GM18861 (cell line): ENCODE measurements around the gene NAALADL2.
"Not testable (repeated sequence)": the region's sequence is repeated elsewhere in the genome, so short reads cannot be mapped to it uniquely, and the experiment has no call there.

Experiments used
- ATAC-seq: cut with Tn5 transposase; IDR thresholded peaks from one replicate; pipeline ENCODE4 v1.9.1; 2021; ENCODE audit not compliant: unreplicated experiment

NAALADL2 gene

DNA sequence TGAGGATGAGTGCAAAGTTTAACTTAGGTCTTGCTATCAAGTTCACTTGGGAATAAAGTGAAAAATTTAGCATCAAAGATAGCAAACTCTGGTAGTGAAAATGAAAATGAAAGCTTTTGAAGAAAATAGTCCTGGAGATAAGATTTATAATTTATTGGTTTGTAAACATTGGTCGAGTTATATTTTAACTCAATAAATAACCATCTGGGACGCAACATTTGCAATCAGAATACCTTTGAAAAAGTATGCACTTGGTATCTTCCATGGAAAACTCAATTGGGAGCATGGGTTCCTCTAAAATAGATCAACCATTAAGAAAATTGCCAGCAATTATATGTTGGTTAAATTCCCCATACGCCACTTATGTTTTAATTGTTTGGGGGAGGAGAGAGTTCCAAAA lies 209.5 kb downstream of the NAALADL2 start:
- no peak for ATAC-seq

DNA sequence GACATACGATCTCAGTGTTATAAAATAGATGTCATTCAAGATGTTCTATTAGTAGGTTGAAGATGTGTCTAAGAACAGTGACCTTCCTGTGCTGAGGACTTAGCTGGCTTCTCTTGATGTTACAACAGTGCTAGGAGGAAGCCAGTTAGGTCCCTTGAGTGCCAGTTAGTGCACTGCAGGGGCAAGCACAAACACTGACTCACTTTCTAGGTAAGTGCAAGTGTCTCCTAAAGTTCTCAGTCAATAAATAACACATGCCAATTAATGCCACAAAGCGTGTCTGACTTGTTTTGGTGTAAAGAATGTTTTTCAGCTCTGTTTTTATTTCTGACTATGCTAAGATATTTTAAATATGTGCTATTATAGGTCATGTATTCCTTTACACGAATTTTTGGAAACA lies 211.8 kb downstream of the NAALADL2 start:
- no peak for ATAC-seq

DNA sequence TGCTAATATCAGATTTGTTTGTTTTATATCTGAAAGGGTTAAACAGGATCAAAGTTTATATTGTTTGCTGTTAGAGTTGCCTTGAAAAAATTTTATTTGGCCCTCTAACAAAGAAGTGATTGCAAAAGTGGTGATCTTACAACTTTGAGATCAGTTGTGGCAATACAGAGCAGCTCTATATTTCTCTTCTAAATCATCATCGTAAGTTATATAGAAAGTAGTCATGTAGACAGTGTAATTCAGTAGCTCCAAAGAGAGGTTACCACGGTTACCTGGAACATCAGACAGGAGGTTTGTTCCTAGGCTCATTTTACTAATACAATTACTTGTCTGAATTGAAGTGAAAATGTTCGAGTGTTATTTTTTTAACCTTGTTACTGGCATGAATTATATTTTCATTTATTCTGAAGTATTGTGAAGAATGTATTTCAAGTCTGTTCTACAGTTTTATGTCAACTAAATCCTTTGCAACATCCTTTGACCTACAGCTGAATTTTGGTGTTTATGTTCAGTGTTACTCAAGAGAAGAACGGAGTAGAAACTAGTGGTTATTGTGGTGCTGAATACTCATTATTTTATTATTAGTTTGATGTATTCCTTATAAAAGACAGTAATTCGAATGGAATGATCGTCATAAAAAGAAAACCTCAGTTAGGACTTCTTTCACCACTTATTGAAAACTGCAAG lies 214.2 kb downstream of the NAALADL2 start:
- ATAC-seq, result no peak

DNA sequence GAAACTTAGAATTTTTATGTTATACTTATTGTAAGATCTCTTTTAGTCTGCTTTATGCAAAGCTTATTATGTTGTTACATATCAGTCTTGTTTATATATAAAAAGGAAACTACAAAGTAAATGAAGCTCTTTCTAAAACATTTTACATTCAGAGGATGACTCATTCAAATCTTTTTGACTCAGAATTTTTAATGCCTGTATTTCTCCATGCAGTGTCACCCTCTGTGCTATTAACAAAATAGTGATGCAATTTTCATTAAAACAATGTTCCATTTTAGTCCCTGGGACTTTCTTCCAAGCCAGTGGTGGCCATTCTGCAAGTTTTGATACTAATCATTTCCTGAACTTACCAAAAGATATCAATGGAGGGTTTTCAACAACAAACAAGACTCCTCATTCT lies 216.1 kb downstream of the NAALADL2 start:
- no peak for ATAC-seq

DNA sequence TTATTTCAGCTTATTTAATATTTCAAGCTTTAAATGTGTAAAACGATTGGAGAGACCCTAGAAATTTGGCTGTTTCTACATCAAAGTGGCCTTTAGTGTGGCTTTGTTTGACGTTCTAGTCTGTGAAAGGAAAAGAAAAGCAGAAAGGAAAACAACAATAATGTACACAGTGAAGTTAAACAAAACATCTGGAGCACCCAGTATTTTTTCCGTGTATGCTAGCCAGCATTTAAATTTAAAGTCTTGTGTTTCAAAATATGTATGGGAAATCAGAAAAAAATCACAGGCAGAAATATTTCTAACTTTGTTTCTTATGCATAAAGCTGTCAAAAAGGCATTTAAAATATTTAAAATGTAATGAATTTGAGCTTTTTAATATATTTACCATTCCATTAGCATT lies 218.1 kb downstream of the NAALADL2 start:
- no peak for ATAC-seq

DNA sequence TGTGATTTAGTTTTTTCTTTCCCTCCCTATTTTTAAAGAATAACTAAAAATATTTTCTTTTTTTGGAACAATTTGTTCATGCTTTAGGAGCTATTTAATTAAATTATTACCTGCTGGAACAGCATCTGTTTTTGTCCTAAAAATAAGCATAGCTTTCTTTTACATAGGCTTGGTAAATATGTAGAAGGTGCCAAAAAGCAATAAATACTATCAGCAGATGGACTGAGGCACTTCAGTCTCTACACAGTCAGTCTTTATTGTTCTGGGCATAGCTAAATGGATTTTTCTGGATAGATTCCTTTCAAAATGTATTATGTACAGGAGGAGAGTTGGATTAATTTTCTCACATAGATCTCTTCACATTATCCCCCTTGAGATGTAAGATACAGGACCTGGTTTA lies 223.5 kb downstream of the NAALADL2 start:
- no peak for ATAC-seq

DNA sequence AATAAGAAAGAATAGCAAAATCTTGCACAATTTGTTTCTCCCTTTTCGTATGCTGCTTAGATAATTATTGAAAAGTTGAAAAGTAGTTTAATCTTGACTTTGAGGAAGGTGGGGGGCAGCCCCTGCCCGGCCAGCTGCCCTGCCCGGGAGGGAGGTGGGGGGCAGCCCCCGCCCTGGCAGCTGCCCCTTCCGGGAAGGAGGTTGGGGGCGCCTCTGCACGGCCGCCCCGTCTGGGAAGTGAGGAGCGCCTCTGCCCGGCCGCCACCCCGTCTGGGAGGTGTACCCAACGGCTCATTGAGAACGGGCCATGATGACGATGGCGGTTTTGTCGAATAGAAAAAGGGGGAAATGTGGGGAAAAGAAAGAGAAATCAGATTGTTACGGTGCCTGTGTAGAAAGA lies 228.0 kb downstream of the NAALADL2 start:
- ATAC-seq, result not testable (repeated sequence)

DNA sequence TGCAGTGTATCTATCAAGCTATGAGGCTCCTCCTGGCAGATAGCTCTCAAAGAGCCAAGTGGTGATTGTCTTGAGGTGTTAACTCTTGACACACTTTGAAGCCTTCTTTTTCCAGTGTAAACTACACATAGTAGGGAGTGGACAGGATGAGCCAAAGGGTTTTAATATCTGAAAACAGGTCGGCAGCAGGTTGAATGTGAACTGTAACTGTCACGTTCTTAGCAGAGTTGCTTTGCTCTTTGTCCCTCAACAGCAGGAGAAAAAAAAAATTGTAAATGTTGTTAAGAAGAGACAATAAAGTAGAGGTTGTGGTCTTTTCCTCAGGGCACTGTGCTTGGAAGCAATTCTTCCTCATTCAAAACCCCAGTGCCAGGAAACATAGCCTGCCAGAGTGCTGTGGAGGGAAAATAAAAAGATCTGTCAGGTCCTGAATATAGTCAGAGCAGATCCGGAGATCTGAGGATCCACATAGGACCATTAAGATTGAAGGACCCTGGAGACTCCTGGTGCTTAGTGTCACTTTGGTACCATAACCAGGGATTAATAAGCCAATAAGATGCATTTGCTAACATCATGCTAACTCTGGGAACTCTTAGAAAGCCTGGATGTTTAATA lies 229.7 kb downstream of the NAALADL2 start:
- ATAC-seq, result no peak

DNA sequence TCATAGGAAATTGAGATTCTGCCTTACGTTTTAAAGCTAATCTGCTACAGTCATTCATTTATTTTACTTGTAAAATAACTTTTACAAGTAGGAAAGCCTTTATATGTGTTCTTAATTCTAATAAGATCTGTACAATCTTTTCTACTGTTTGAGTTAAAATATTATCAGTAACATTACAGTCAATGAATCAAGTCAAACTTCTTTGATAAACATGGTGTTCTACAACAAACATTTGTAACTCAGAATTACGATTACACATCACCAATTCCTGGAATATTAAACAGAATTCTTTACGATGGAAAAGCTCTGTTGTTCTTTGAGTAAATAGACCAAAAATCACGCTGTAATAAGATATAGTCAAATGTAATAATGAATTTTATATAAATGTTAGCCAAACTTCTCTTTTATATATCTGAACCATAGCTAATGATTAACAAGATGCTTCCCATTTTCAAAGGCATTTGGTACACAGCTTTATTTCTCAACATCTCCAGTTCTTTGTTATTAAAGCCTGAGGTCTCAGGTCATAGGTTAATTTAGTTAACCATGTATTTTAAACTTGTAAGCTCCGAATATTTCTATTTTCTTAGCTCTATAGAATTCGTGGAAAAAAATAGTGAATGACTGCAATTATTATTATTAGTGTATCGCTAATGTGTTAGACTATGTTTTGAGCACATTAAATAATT lies 232.4 kb downstream of the NAALADL2 start:
- no peak for ATAC-seq

DNA sequence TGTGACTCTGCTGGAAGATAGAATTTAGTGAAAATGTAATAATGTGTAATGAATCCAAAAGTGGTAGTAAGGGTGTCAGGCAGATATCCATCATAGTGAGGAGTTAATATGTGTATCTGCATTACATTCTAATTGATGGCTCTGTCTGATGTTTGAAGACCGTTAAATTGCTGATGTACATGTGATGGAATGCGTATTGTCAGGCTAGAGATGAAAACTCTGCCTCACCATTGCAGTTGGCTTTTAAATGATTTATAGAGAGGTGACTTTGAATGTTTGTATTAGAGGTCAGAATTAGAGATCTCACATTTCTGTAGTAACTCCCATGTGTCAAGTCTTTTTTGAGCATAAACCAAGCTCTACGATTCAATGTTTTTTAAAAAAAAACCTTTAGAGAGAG lies 234.6 kb downstream of the NAALADL2 start:
- ATAC-seq, result no peak

DNA sequence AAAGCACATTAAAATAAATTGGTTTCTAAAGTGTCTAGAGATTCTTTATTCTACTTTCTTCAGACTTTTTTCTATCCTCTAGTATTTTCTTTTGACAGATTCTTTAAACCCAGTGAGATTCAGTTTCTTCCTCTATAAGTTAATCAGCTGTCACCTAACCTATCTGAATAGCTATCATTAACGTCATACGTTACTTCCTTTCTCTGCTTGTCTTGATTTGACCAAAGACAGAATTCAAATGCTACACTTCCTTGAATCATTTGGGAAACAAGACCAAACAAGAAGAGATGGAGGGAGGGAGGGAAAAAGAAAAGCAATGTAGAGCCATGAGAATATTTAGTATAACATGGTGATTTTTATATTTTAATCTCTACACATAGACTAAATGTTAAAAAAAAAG lies 235.2 kb downstream of the NAALADL2 start:
- ATAC-seq, result no peak

DNA sequence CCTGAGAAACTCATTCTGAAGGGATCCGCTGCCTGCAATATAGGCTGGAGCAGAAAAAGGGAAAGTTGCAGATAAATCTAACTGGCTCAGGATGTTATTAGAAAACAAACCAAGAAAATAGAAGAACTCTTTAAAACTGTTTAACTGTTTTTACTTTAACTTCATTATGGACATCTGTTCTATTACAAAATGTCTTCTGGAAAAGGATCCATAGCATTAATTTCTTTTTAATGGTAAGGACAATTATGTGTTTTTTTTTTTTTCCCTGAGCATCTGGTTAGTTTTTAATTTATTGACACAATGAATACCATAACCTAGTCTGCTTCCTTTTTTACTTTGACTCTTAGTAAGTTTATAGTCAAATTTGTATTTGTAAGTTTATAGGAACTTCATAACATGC lies 239.5 kb downstream of the NAALADL2 start:
- ATAC-seq, result no peak

DNA sequence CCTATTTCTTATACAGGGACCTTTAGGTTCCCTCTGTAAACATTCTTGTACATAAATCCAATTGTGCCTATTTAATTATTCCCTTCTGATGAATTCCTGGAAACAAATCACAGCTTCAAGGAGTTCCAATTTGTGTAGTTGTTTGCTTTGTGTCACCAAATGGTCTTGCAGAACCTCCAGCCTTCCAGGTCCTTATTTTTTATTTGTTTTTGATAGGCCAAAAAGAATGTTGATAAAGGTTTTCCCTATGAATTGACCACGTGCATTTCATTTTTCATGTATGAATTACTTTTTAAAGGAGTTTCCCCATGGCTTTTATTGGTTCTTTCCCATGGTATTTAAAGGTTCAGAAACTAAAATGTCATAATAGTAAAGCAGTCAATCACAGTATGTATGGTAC lies 243.0 kb downstream of the NAALADL2 start:
- ATAC-seq, result no peak

DNA sequence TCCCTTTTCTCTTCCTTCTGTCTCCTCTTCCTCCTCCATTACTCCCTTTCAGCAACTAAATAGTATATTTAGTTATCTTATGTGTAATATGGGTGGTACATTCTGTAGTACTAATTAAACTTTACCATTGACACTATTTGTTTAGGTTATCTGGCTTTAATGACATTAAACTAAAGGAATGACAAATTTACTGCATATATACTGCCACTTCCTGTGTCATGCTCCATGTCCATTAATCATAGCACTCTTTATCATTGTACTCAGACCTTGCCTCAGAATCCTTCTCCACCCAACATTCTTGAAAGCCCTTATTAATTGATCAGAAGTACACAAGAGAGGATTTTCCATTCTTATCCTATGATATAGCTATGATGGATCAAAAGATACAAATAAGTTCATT lies 244.2 kb downstream of the NAALADL2 start:
- no peak for ATAC-seq

DNA sequence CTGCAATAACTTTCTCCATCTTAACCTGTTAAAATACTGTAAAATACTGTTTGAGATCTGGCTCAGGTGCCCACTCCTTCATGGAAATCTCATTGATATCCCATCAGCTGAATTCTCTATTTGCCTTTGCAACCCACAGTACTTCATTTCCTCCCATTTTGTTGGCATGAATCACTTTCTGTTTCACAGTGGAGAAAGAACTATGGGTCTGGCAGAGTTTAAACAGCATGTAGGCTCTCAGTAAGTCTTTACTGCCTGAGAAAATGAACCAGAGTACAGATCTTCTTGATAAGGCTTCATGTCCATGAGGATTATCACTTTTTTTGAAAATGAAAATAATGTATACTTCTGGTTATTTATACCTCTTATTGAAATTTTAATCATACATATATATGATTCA lies 245.9 kb downstream of the NAALADL2 start:
- ATAC-seq, result no peak

DNA sequence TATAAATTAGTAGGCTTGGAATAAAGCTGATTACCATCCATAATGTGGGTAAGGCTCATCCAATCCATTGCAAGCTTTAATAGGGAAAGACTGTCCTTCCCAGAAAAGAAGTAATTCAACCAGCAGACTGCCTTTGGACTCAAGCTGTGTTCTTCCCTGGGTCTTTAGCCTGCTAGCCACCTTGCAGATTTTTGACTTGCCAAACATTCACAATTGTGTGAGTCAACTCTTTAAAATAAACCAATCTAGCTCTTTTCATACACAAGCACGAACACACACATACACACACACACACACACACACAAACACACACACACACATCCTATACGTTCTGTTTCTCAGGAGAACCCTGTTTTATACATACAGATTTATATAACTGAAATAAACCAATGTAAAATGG lies 248.1 kb downstream of the NAALADL2 start:
- no peak for ATAC-seq

DNA sequence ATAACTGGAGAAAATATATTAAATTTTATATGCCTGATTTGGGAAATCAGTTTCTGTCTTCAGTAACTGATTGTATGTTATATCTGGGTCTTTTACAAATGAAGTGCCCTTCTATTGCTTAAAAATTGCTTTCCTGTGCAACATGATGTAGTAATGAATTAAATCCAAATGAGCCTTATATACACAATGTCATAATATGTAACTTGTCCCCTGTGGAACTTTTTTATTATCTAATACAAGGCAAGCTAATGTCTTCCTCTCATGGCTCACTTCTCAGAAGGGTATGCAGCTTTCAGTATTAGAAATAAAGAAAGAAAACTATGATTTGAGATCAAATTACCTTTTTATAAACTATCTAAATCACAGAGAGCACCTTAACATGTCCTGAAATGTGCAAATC lies 248.9 kb downstream of the NAALADL2 start:
- no peak for ATAC-seq

DNA sequence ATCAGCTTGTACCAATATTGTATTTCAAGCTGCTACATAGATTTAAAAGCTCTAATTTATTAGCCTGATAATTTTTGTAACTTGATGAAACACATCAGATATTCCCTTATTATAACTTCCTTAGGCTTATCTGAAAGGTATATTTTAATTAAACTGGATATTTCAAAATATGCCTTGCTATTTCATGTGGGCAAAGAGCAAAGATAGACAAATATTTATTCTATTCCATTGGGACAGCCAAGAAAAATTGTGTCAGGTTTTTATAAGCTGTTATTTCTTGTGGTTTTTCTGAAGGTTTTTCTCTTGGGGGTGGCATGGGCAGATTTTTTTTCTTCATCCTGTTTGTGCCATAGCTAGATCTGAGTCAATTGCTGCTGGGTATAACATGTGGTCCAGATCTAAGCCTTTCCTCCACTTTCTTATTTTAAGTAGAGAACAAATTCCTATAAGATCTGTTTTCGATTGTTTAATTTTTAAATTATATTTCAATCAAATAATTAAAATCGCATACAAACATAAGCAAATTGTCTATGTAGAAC lies 249.5 kb downstream of the NAALADL2 start:
- no peak for ATAC-seq

DNA sequence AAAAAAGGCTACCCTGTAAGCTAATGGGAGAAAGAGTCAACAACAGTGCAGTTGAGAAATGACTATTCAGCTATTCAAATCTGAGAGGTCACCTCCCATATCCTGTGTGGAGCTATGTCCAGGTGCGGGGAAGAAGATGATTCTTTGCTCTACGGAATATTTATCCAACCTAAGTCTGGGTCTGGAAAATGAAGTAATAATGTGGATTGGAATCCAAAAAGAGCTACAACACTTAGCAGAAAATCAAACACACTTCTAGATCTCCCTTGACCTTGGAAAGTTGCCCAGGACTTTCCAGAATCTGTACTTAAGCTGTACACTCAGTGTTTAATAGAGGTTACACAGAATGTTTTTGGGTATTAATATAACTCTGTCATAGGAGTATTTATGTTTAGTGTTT lies 251.9 kb downstream of the NAALADL2 start:
- ATAC-seq, result no peak

DNA sequence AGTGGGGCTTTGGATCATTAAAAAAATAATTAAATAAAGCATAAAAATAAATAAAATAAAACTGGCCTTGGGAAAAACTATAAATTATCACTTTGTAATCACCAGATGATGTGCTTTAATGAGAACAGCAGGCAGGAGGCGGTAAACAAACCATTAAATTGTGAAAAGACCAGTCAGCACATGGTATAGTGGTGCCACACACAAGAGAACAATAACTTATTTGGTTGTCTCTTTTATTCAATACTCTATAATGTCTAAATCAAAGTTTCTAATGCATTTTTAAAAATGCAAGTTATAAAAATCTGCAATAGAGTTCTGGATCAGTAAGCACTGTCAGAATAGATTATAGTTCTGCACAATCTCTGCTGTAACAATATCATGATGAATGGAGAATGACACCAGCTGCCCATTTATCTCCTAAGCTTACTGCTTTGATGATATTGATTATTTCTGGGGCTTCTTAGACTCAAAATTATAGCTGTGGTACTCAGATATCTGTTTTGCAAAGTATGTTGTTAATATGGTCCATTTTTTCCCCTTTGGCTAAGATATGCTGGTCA lies 259.3 kb downstream of the NAALADL2 start:
- ATAC-seq, result no peak

DNA sequence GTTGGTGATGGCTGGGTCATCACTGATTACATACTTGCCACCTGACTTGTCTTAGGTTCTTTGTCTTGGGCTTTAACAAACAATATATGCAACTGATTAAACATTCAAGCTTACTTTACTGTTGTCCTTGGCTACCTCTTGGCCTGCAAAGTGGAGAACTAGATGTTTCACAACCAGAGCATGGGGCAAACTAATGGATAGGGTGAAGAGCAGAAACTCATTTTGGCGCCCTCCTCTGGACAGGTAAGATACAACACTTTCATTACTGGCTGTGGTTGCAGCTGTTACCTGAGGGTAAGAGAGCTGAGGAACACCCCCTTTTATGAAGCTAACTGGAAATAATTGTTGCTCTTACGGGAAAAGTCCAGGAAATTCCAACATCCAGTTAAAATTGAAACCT lies 262.1 kb downstream of the NAALADL2 start:
- ATAC-seq, result no peak

DNA sequence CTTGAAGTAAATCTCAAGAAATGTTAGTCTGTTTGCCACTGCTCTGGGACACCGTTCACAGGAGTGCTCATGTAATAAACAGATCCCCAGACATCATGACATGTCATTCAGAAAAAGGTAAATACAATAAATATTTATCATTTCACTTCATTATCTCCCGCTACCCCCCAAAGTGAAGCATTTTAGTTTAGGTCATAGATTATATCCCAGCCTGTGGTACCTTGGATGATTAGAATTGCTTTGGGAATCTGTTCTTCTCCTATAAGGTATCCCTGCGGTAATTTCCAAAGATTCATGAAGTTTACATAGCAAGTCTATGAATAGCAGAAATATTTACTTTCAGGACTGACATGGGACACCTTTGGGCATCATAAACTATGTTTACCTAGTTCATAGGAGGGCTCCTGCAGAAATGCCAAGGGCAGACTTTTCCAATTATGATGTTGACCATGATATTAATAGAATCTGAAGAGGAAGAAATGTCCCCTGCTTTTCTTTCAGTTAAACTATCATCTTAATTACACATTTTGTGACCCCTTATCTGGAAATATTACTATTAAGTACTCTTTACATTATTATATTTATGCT lies 268.0 kb downstream of the NAALADL2 start:
- ATAC-seq, result no peak
